A673 (cell line): Measurements from ENCODE around the gene NARF.

ENCODE experiments used
- EZH2 ChIP-seq: fragments of 200-600 bp; sonication (generic); IDR thresholded peaks from 2 replicates; pipeline ENCODE4 v1.6.1; 2017; ENCODE audit warnings: borderline replicate concordance, low read depth, mild to moderate bottlenecking, mixed read lengths, antibody characterized with exemption, low read length; ENCODE audit not compliant: poor library complexity, severe bottlenecking
- TF ChIP-seq, protein P1 (sequence below): fragments of 300-800, 200-600 bp; sonication (generic); conservative IDR thresholded peaks from 2 replicates; pipeline ENCODE4 v1.5.1; 2017; ENCODE audit warnings: low read depth, mild to moderate bottlenecking, antibody characterized with exemption, low read length, moderate library complexity, mixed read lengths

DNA sequence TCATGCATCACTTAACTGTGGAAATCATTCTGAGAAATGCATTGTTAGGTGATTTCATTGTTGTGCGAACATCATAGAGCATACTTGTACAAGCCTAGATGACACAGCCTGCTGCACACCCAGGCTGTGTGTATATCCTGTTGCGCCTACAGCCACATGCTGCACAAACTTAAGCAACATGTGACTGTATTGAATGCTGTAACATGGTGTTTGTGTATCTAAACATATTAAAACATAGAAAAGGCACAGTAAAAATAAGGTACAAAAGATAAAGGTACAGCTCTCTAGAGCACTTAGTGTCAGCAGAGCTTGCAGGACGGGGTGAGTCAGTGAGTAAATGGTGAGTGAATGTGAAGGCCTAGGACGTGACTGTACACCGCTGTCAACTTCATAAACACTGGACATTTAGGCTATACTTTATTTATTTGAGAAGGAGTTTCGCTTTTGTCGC, 72.9 kb downstream of the NARF start:
- TF ChIP-seq, protein P1, sequence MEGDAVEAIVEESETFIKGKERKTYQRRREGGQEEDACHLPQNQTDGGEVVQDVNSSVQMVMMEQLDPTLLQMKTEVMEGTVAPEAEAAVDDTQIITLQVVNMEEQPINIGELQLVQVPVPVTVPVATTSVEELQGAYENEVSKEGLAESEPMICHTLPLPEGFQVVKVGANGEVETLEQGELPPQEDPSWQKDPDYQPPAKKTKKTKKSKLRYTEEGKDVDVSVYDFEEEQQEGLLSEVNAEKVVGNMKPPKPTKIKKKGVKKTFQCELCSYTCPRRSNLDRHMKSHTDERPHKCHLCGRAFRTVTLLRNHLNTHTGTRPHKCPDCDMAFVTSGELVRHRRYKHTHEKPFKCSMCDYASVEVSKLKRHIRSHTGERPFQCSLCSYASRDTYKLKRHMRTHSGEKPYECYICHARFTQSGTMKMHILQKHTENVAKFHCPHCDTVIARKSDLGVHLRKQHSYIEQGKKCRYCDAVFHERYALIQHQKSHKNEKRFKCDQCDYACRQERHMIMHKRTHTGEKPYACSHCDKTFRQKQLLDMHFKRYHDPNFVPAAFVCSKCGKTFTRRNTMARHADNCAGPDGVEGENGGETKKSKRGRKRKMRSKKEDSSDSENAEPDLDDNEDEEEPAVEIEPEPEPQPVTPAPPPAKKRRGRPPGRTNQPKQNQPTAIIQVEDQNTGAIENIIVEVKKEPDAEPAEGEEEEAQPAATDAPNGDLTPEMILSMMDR, result no peak
- no peak for TF ChIP-seq EZH2
